NCI-H748 treated with DMSO at 0.1 percent for 48 hours (cell line): Measurements from ENCODE around the gene LGALS12.

Source experiments
- DNase-seq: peaks from one replicate; lab custom pipeline; 2025; lab: John Stamatoyannopoulos, UW

LGALS12 gene

GRCh38 chr11:63560506-63561180 is 54.8 kb downstream of the LGALS12 start:
- no peak for DNase-seq

- DNase-seq = no peak
Measured at GRCh38 chr11:63563201-63564055, 57.5 kb downstream of the LGALS12 start, which contains the start of gene PLAAT2. PLAAT2 (minus strand) TSS chr11:63563379; CDS start chr11:63563324, 55 bp downstream.

- peak; percentile 2 for DNase-seq
Measured at GRCh38 chr11:63564056-63564774, 58.3 kb downstream of the LGALS12 start.

GRCh38 chr11:63564784-63565350 is 59.0 kb downstream of the LGALS12 start:
- no peak for DNase-seq
